Lung (tissue), 13 donors: Measurements from ENCODE around the gene AHSA1. TPM values are rescaled to one million over a fixed set of nuclear protein-coding genes. Genes with fewer than 3 reads are reported as not detected.

Experiments used
- ATAC-seq: fragments of 200-7000 bp; cut with Tn5 transposase; one replicate; pipeline ENCODE4 v1.9.1; 2020; ENCODE audit warnings: moderate number of reproducible peaks; ENCODE audit not compliant: insufficient read depth, low FRiP score
- DNase-seq, 3 donors: peaks; one replicate each; pipeline ENCODE4 v3.0.0-alpha.2; 2013 to 2017
- H3K27ac ChIP-seq, 2 donors: one replicate each; pipeline ENCODE4 v1.5.1; 2013; ENCODE audit warnings: mild to moderate bottlenecking in 2 of 2, moderate library complexity in 2 of 2, control low read depth in 1 of 2, inconsistent platforms in 1 of 2, low read depth in 1 of 2, low read length in 1 of 2
- H3K27me3 ChIP-seq, 3 donors: one replicate each; pipeline ENCODE4 v1.5.1; 2013; ENCODE audit warnings: low read length in 2 of 3; ENCODE audit not compliant: control insufficient read depth in 3 of 3, insufficient read depth in 3 of 3
- H3K36me3 ChIP-seq, 4 donors: one replicate each; pipeline ENCODE4 v1.5.1; 2013; ENCODE audit warnings: low read length in 4 of 4, mild to moderate bottlenecking in 1 of 4, moderate library complexity in 1 of 4; ENCODE audit not compliant: control insufficient read depth in 4 of 4, insufficient read depth in 4 of 4
- H3K4me1 ChIP-seq, 5 donors: one replicate each; pipeline ENCODE4 v1.5.1; 2013; ENCODE audit warnings: low read length in 5 of 5, mild to moderate bottlenecking in 2 of 5, moderate library complexity in 1 of 5; ENCODE audit not compliant: control insufficient read depth in 5 of 5, insufficient read depth in 5 of 5
- H3K4me3 ChIP-seq: one replicate; pipeline ENCODE4 v1.5.1; 2013; ENCODE audit warnings: mild to moderate bottlenecking, control low read depth, moderate library complexity
- H3K9ac ChIP-seq, 2 donors: one replicate each; pipeline ENCODE4 v1.5.1; 2013; ENCODE audit warnings: low read length in 2 of 2, control low read depth in 1 of 2; ENCODE audit not compliant: insufficient read depth in 1 of 2
- H3K9me3 ChIP-seq, 4 donors: one replicate each; pipeline ENCODE4 v1.5.1; 2013; ENCODE audit warnings: low read length in 3 of 4, mild to moderate bottlenecking in 1 of 4, moderate library complexity in 1 of 4; ENCODE audit not compliant: control insufficient read depth in 4 of 4, insufficient read depth in 3 of 4
- CTCF ChIP-seq: IDR thresholded peaks from 2 replicates; pipeline ENCODE4 v1.5.1; 2012; ENCODE audit warnings: mild to moderate bottlenecking; ENCODE audit errors: control extremely low read depth, extremely low read depth
- polyA plus RNA-seq, 2 donors: library from polyadenylated mRNA; stranded (reverse); fragments of 200-250 nt; gene quantifications; one replicate each; pipeline ENCODE4 v1.2.1, GENCODE V29; 2013
- small RNA-seq: library from RNA; depleted of rRNA; stranded (forward); fragments of <200 nt; gene quantifications from one replicate; pipeline ENCODE3, GENCODE V24; 2014; ENCODE audit warnings: low replicate concordance
- total RNA-seq, 2 donors: library from RNA; depleted of rRNA in 1 of 2; stranded (reverse); fragments of >200 nt in 1 of 2; gene quantifications; one replicate each; pipeline ENCODE4 v1.2.1, GENCODE V29; 2014 to 2021
- donor health status: control.
- donor health status: control.
- donor health status: Bipolar disorder and iron deficiency.
- donor health status: healthy.
- donor health status: DM: yes; HTN: yes; CAD: no.

Gene AHSA1
- total and polyA plus RNA-seq, 4 donors: 84.5 to 119 (median 94.4) TPM

GRCh38 chr14:77516126-77516525, 58.2 kb downstream of the AHSA1 start:
- Histone ChIP-seq H3K36me3 (peaks cover 14 to 31% (median 25%) of the 10 kb centered on the region in 4 donors), H3K4me1 (peaks cover 0 to 3% (median 0%) of the 10 kb centered on the region in 5 donors), H3K9me3 (peaks cover 0 to 1% (median 0%) of the 10 kb centered on the region in 4 donors), H3K9ac (no peak overlapping the region), H3K27me3 (no peaks in the 10 kb centered on the region), H3K4me3 (no peak overlapping the region), H3K27ac (no peak overlapping the region)
- DNase-seq (no peak), ATAC-seq (no peak)
- TF ChIP-seq CTCF: no peak

Small RNA genes within 50 kb of the gene (small RNA-seq; reads per million reads assigned to genes)
- gene RF00404: not detected

Other genes starting within 250 kb of the AHSA1 start
- gene NGB, start 186.9 kb upstream of the AHSA1 start, total RNA-seq: not detected
- gene NGB, start 186.9 kb upstream of the AHSA1 start, polyA plus RNA-seq: not detected
- 10 to 100 TPM; 14.0 to 43.1 TPM for gene POMT2, start 137.2 kb upstream of the AHSA1 start, total RNA-seq
- gene POMT2, start 137.2 kb upstream of the AHSA1 start, polyA plus RNA-seq: 10 to 100 TPM in 1 of 2 donors, 1 to 10 TPM in 1; 10.0 to 14.3 TPM
- 10 to 100 TPM in 1 of 2 donors, 1 to 10 TPM in 1; 7.9 to 20.2 TPM for gene GSTZ1, start 137.1 kb upstream of the AHSA1 start, total RNA-seq
- gene GSTZ1, start 137.1 kb upstream of the AHSA1 start, polyA plus RNA-seq: 10 to 100 TPM; 17.0 to 27.0 TPM
- 10 to 100 TPM; 10.3 to 15.4 TPM for gene TMED8, start 81.0 kb upstream of the AHSA1 start, total RNA-seq
- gene TMED8, start 81.0 kb upstream of the AHSA1 start, polyA plus RNA-seq: 1 to 10 TPM; 4.0 to 5.0 TPM
- 10 to 100 TPM in 1 of 2 donors, 1 to 10 TPM in 1; 5.9 to 12.5 TPM for gene SAMD15, start 80.7 kb upstream of the AHSA1 start, total RNA-seq
- 1 to 10 TPM in 1 of 2 donors, under 1 TPM in 1; 0.71 to 1.2 TPM for gene SAMD15, start 80.7 kb upstream of the AHSA1 start, polyA plus RNA-seq
- gene NOXRED1, start 34.6 kb upstream of the AHSA1 start, total RNA-seq: under 1 TPM; 0.43 to 0.94 TPM
- under 1 TPM; 0.23 to 0.30 TPM for gene NOXRED1, start 34.6 kb upstream of the AHSA1 start, polyA plus RNA-seq
- 10 to 100 TPM; 16.0 to 22.8 TPM for gene VIPAS39, start 492 bp upstream of the AHSA1 start, total RNA-seq
- 10 to 100 TPM in 1 of 2 donors, 1 to 10 TPM in 1; 7.7 to 12.3 TPM for gene VIPAS39, start 492 bp upstream of the AHSA1 start, polyA plus RNA-seq
- not detected for gene ISM2, start 40.7 kb downstream of the AHSA1 start, total RNA-seq
- gene ISM2, start 40.7 kb downstream of the AHSA1 start, polyA plus RNA-seq: under 1 TPM in 1 of 2 donors, not detected in 1; 0.02 TPM
- 10 to 100 TPM; 31.0 to 48.6 TPM for gene SPTLC2, start 158.5 kb downstream of the AHSA1 start, total RNA-seq
- 10 to 100 TPM in 1 of 2 donors, 1 to 10 TPM in 1; 8.1 to 24.3 TPM for gene SPTLC2, start 158.5 kb downstream of the AHSA1 start, polyA plus RNA-seq
- gene ALKBH1, start 249.9 kb downstream of the AHSA1 start, total RNA-seq: 10 to 100 TPM; 10.0 to 11.7 TPM
- gene ALKBH1, start 249.9 kb downstream of the AHSA1 start, polyA plus RNA-seq: 1 to 10 TPM; 6.2 to 6.8 TPM